Measurements from ENCODE around the gene CBX1. TPM values are rescaled to one million over a fixed set of nuclear protein-coding genes. Genes with fewer than 3 reads are reported as not detected.

Gene CBX1
- total RNA-seq, 2 experiments from 2014 or later = 61.6 to 63.0 TPM

- H3K27ac Mint-ChIP-seq = no peak overlapping the region
- CTCF ChIA-PET = interaction anchor here (0.6 to 2.6 kb wide), 6 partner anchors 44 to 929 kb away, joined by 3 to 10 read pairs (median 4); no protein-coding TSS in a partner anchor
- H3K9me3 Mint-ChIP-seq = no peaks in the 10 kb centered on the region
- H3K27me3 Mint-ChIP-seq (ENCODE audit: low read depth) = peaks cover 19% of the 10 kb centered on the region
- no peaks in the 10 kb centered on the region for H3K36me3 Mint-ChIP-seq (ENCODE audit: low read depth)
- H3K4me1 Mint-ChIP-seq (ENCODE audit: low read depth) = peaks cover 32% of the 10 kb centered on the region
- DNase-seq = no peak
- no peak overlapping the region for H3K4me3 Mint-ChIP-seq
- intact Hi-C loops (cut with micrococcal nuclease) = loop anchor here (10.0 kb wide), 1 partner anchor 313 kb away; no protein-coding TSS in a partner anchor
Observed at GRCh38 chr17:48021934-48022333, 79.3 kb downstream of the CBX1 start.

Small RNA genes lying within 50 kb of the gene (microRNA-seq; reads per million reads assigned to microRNA genes)
- gene MIR152 (ENCODE audit: borderline microRNAs expressed, borderline replicate concordance) = 61.4 reads per million, percentile 53 among the genes with 10 or more reads in this experiment

Other genes with a start within 250 kb of the CBX1 start
- 10 to 100 TPM; 17.4 to 19.5 TPM for gene SP2, start 205.2 kb downstream of the CBX1 start, total RNA-seq
- 10 to 100 TPM; 35.5 to 37.0 TPM for gene PNPO, start 159.9 kb downstream of the CBX1 start, total RNA-seq
- not detected for gene PRR15L, start 143.6 kb downstream of the CBX1 start, total RNA-seq
- gene CDK5RAP3, start 130.4 kb downstream of the CBX1 start, total RNA-seq = 100 to 1,000 TPM; 174 to 175 TPM
- gene COPZ2, start 63.7 kb downstream of the CBX1 start, total RNA-seq = 1 to 10 TPM; 2.4 to 3.3 TPM
- 100 to 1,000 TPM in 1 of 2 experiments, 10 to 100 TPM in 1; 95.2 to 102 TPM for gene NFE2L1, start 53.1 kb downstream of the CBX1 start, total RNA-seq
- gene SNX11, start 6.3 kb upstream of the CBX1 start, total RNA-seq = 10 to 100 TPM; 20.2 to 23.0 TPM

All from activated naive CD4-positive, alpha-beta T cell treated with anti-CD3 and anti-CD28 coated beads for 36 hours (primary cell).